NT2/D1 (cell line): ENCODE measurements around the gene OR51G2.
"Not testable (repeated sequence)": the region's sequence is repeated elsewhere in the genome, so short reads cannot be mapped to it uniquely, and the experiment has no call there.

Source experiments
- DNase-seq: peaks from one replicate; pipeline ENCODE4 v3.0.0-alpha.2; 2011; ENCODE audit warnings: low read depth, low spot score
- H3K27me3 ChIP-seq: 2 replicates; pipeline ENCODE4 v1.6.0; 2011; ENCODE audit warnings: mild to moderate bottlenecking; ENCODE audit not compliant: insufficient read length, insufficient read depth
- H3K36me3 ChIP-seq: 2 replicates; pipeline ENCODE4 v1.6.1; 2011; ENCODE audit warnings: mild to moderate bottlenecking, low read length, mixed read lengths; ENCODE audit not compliant: insufficient read depth, insufficient read length
- H3K4me1 ChIP-seq: 2 replicates; pipeline ENCODE4 v1.5.1; 2011; ENCODE audit not compliant: insufficient read depth, insufficient read length
- H3K4me3 ChIP-seq: 2 replicates; pipeline ENCODE4 v1.5.1; 2011; ENCODE audit warnings: low read depth; ENCODE audit not compliant: insufficient read length
- H3K9ac ChIP-seq: 2 replicates; pipeline ENCODE4 v1.6.0; 2011; ENCODE audit warnings: low read depth; ENCODE audit not compliant: insufficient read length
- H3K9me3 ChIP-seq: 2 replicates; pipeline ENCODE4 v1.5.1; 2011; ENCODE audit warnings: mild to moderate bottlenecking, low read length; ENCODE audit not compliant: insufficient read depth
- SUZ12 ChIP-seq: IDR thresholded peaks from 2 replicates; pipeline ENCODE4 v1.6.1; 2011; ENCODE audit not compliant: insufficient read length, insufficient read depth; ENCODE audit errors: extremely low read depth
- YY1 ChIP-seq: IDR thresholded peaks from 2 replicates; pipeline ENCODE4 v1.6.1; 2011; ENCODE audit not compliant: insufficient read length, insufficient read depth
- ZNF274 ChIP-seq: IDR thresholded peaks from 2 replicates; pipeline ENCODE4 v1.6.1; 2011; ENCODE audit warnings: mild to moderate bottlenecking, low read depth, low read length

Gene OR51G2, protein sequence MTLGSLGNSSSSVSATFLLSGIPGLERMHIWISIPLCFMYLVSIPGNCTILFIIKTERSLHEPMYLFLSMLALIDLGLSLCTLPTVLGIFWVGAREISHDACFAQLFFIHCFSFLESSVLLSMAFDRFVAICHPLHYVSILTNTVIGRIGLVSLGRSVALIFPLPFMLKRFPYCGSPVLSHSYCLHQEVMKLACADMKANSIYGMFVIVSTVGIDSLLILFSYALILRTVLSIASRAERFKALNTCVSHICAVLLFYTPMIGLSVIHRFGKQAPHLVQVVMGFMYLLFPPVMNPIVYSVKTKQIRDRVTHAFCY

DNA sequence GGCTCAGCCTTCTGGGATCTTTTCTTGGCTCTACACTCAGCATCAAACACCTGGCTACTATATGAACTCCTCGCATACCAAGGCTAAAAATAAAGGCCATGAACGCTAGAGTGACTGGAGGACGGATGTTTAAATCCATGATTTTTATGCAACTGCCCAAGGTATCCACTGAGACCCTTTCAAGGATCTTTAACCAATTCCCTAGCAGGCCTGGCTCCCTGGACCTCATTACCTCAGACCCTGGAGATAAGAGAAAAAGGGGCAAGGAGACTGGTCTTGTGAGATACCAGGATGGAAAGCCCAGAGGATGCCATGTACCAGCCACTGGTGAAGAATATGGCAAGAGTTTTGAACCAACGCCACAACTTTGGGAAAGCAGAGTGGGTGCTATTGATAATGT lies at the start of gene OR51G2:
TSS of gene OR51G2 (minus strand) at position 101 of the 400 bp plus-strand sequence. CDS start 3,687 bp downstream, outside the sequence.
- no peak for DNase-seq
- no peak within 1 kb of the TSS for H3K4me3 ChIP-seq
- no peak within 1 kb of the TSS for H3K9ac ChIP-seq
- TF ChIP-seq SUZ12: no peak
- no peak for TF ChIP-seq YY1
- TF ChIP-seq ZNF274: no peak
- no peaks in the 10 kb centered on the region for H3K4me1 ChIP-seq
- no peaks in the 10 kb centered on the region for H3K36me3 ChIP-seq
- H3K9me3 ChIP-seq: no peaks in the 10 kb centered on the region
- no peaks in the 10 kb centered on the region for H3K27me3 ChIP-seq

DNA sequence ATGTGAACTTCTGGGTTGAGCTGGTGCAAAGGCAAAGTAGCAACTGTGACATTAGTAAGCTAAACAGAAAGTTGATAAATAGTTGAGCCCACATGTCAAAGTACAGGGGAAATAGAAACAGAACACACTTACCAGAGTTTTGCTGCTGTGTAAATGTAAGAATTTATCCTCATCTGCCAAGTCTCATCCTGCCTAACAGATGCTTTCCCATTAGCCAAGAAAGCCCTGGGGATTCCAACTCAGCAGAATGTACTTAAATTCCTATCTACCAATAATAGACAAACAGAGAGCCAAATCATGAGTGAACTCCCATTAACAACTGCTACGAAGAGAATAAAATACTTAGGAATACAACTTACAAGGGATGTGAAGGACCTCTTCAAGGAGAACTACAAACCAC lies 43.7 kb upstream of the OR51G2 start:
- no peak overlapping the region for H3K4me3 ChIP-seq
- H3K4me1 ChIP-seq: no peaks in the 10 kb centered on the region
- H3K27me3 ChIP-seq: no peaks in the 10 kb centered on the region
- no peaks in the 10 kb centered on the region for H3K9me3 ChIP-seq
- no peak for DNase-seq
- no peaks in the 10 kb centered on the region for H3K36me3 ChIP-seq
- H3K9ac ChIP-seq: no peak overlapping the region
- TF ChIP-seq ZNF274 (no peak), YY1 (no peak), SUZ12 (no peak)

- Histone ChIP-seq H3K27me3 (no peaks in the 10 kb centered on the region), H3K4me1 (no peaks in the 10 kb centered on the region), H3K36me3 (no peaks in the 10 kb centered on the region), H3K9me3 (no peaks in the 10 kb centered on the region), H3K4me3 (no peak overlapping the region), H3K9ac (no peak overlapping the region)
- no peak for DNase-seq
- TF ChIP-seq SUZ12: no peak
- no peak for TF ChIP-seq YY1
- no peak for TF ChIP-seq ZNF274
These were observed 41.7 kb upstream of the OR51G2 start for GRCh38 chr11:4960877-4961276.

DNA sequence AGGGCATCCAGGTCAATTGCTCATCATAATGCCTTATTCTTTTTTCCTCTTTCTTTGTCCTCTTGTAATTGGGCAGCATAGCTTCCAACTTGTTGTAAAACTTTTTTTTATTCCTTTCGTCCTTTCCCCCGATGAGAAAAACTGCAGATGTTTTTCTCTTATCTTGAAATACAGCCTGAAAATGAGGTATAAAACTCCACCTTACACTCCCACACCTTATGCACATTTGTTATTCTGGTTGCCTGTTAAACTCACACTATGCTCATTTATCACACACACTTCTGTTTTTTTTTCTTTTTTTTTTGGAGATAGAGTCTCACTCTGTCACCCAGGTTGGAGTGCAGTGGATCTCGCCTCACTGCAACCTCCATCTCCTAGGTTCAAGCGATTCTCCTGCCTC lies 38.2 kb upstream of the OR51G2 start:
- no peak overlapping the region for H3K4me3 ChIP-seq
- H3K9me3 ChIP-seq: no peaks in the 10 kb centered on the region
- no peaks in the 10 kb centered on the region for H3K4me1 ChIP-seq
- no peaks in the 10 kb centered on the region for H3K27me3 ChIP-seq
- TF ChIP-seq YY1 (no peak), ZNF274 (no peak), SUZ12 (no peak)
- no peak for DNase-seq
- H3K36me3 ChIP-seq: no peaks in the 10 kb centered on the region
- H3K9ac ChIP-seq: no peak overlapping the region

- not testable (repeated sequence) for H3K9ac ChIP-seq, H3K4me1 ChIP-seq, H3K36me3 ChIP-seq, DNase-seq, H3K27me3 ChIP-seq, H3K4me3 ChIP-seq, H3K9me3 ChIP-seq
These were observed 36.5 kb upstream of the OR51G2 start, which contains the start of gene OR51A2 for GRCh38 chr11:4955613-4956012. TSS of gene OR51A2 (minus strand) at chr11:4955713. CDS start at chr11:4955713, 0 bp downstream.

- Histone ChIP-seq H3K9ac (no peak within 1 kb of the TSS), H3K36me3 (no peaks in the 10 kb centered on the region), H3K4me3 (no peak within 1 kb of the TSS), H3K9me3 (no peaks in the 10 kb centered on the region), H3K27me3 (no peaks in the 10 kb centered on the region), H3K4me1 (no peaks in the 10 kb centered on the region)
- no peak for DNase-seq
- no peak for TF ChIP-seq YY1
- no peak for TF ChIP-seq SUZ12
- TF ChIP-seq ZNF274: no peak
These were observed 28.4 kb upstream of the OR51G2 start, which contains the start of gene OR51A4 for GRCh38 chr11:4947505-4947904. TSS of gene OR51A4 (minus strand) at chr11:4947605. CDS start at chr11:4947100, 505 bp downstream.

- no peak overlapping the region for H3K9ac ChIP-seq
- H3K4me1 ChIP-seq: no peaks in the 10 kb centered on the region
- no peak for DNase-seq
- H3K36me3 ChIP-seq: no peaks in the 10 kb centered on the region
- TF ChIP-seq YY1 (no peak), ZNF274 (no peak), SUZ12 (no peak)
- H3K4me3 ChIP-seq: no peak overlapping the region
- no peaks in the 10 kb centered on the region for H3K27me3 ChIP-seq
- H3K9me3 ChIP-seq: no peaks in the 10 kb centered on the region
These were observed 17.6 kb upstream of the OR51G2 start for GRCh38 chr11:4936745-4937144.

GRCh38 chr11:4932751-4933150 lies 13.6 kb upstream of the OR51G2 start:
- H3K9ac ChIP-seq: no peak overlapping the region
- no peak overlapping the region for H3K4me3 ChIP-seq
- no peak for TF ChIP-seq SUZ12
- no peak for TF ChIP-seq YY1
- no peak for TF ChIP-seq ZNF274
- no peaks in the 10 kb centered on the region for H3K9me3 ChIP-seq
- no peaks in the 10 kb centered on the region for H3K27me3 ChIP-seq
- H3K36me3 ChIP-seq: no peaks in the 10 kb centered on the region
- no peaks in the 10 kb centered on the region for H3K4me1 ChIP-seq
- DNase-seq: no peak
